ENCODE measurements around the gene LRRC10B.

LRRC10B gene

DNA sequence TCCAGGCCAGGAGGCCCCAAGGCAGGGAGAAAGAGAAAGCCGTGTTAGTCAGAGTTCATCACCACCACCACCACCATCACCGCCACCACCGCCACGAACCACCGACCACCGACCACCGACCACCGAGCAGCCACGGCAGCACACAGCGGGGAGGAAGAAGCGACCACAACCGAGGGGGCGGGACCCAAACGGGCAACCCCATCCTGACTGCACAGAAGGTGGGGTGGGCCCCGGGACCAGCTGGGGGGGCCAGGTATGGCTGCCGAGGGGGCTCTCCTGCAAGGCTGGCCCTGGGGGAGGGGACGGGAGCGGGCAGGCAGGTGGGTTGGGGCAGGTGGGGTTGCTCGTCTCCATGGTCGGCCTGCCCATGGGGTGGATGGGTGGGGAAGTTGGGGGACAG is 38.1 kb downstream of the LRRC10B start:
- DNase-seq (ENCODE audit: low read depth), result no peak

GRCh38 chr11:61547246-61547645 is 38.7 kb downstream of the LRRC10B start:
- no peak for DNase-seq (ENCODE audit: low read depth)

GRCh38 chr11:61549177-61549576 is 40.6 kb downstream of the LRRC10B start:
- DNase-seq (ENCODE audit: low read depth), result no peak

- no peak for DNase-seq (ENCODE audit: low read depth)
Observed at GRCh38 chr11:61549662-61550568, 41.4 kb downstream of the LRRC10B start.

DNA sequence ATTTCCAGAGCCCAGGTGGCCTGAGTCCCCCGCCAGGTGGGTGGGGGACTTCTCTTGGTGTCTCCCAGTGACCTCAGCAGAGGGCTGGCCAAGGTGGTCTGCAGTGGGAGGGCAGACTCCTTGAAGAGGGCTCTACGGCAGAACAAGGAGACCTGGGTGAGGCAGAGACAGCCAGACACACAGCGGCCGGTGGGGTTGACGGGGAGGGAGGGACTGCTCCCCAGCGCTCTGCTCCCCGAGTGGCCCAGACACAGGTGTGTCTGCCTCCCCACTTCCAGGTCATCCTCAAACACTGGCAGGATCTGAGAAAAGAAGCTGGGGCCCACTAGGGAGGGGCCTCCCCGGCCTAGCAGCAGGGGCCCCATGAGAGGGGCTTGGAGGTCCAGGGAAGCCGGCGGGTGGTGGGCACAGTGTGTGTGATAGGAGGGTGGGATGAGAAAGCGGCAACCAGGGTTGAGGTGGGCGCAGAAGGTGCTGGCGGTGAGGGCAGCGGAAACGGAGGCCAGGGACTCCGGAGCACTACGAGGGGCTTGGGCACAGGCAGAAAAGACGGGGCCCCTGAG is 42.2 kb downstream of the LRRC10B start:
- DNase-seq (ENCODE audit: low read depth), result no peak

DNA sequence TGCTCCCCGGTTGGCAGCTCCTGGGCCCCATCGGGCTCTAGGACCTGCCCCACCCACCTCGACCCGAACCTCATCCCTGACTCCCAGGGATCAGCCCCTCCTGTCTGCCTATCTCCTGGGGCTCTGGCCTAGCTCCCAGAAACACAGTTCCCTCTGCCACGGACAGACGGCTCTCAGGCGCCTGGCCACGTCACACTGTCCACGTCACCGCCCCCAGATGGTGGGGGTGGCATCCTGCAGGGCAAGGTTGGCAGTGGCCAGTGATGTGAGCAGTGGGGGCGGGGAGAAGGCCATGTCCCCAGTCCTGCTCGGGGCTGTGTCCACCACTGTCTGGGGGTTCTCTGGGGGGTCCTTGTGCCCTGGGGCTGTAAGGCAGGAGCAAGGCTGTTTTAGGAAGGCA is 43.1 kb downstream of the LRRC10B start:
- peak; percentile 6 for DNase-seq (ENCODE audit: low read depth)

- DNase-seq (ENCODE audit: low read depth), result no peak
Observed at GRCh38 chr11:61552108-61552635, 43.6 kb downstream of the LRRC10B start.

- no peak for DNase-seq (ENCODE audit: low read depth)
Observed at GRCh38 chr11:61553373-61554171, 45.0 kb downstream of the LRRC10B start.

DNA sequence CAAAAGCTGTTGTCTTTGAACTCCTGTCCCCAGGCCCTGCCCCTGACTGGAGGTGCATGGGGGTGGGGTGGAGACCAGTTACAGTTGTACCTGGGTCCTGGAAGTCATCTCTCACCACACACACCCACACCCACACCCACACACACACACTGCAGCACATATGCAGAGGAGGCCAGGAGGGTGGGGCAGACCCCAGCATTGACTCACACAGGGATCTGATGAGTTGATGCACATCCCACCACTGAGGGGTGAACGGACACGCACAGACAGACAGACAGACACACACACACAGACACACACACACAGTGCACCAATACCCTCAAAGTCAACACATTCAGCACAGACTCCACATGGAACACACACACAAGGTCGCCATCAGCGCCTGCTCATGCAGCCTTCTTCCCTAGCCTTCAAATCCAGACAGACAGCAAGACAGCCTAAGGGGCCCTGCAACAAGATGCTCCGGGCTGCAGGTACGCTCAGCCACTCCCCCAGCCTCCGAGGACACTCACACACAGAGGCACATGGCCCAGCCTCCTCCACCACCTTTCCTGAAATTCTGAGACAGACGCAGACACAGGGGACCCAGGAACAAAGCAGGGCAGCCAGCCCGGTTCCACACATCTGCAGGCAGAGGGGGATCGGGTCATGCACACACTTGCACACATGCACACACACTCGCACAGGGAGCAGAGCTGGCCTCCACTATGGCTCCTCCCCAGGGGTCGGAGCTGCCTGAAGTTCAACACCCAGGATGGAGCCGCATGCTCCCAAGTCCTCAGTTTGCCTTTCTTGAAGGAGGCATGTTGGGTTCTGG is 45.8 kb downstream of the LRRC10B start:
- DNase-seq (ENCODE audit: low read depth), result no peak

GRCh38 chr11:61555051-61555969 is 46.8 kb downstream of the LRRC10B start:
- DNase-seq (ENCODE audit: low read depth), result no peak

- no peak for DNase-seq (ENCODE audit: low read depth)
Observed at GRCh38 chr11:61555978-61556377, 47.4 kb downstream of the LRRC10B start.

DNA sequence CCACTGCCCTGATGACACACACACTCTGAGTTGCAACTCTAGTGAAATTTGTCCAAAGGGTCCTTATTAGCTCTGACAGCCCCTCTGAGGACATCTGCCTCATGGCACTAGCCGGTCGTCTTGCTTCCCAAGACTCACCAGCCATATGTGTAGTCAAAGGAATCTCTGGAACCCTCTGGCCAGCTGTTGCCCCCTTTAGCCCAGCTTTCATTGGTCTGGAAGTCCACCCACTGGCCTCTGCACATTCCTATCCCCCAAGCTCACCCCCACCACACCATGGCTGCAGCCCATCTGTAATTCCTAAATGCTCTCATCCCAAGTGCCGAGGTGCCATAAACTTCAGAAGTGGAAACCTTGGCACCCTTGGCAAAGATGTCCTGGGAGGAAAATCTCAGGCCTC is 48.1 kb downstream of the LRRC10B start:
- DNase-seq (ENCODE audit: low read depth), result no peak
